HG03108 (cell line): ENCODE measurements around the gene STK11.

Source experiments
- ATAC-seq: cut with Tn5 transposase; IDR thresholded peaks from one replicate; pipeline ENCODE4 v1.9.1; 2021; ENCODE audit warnings: moderate library complexity; ENCODE audit not compliant: unreplicated experiment

The STK11 gene

DNA sequence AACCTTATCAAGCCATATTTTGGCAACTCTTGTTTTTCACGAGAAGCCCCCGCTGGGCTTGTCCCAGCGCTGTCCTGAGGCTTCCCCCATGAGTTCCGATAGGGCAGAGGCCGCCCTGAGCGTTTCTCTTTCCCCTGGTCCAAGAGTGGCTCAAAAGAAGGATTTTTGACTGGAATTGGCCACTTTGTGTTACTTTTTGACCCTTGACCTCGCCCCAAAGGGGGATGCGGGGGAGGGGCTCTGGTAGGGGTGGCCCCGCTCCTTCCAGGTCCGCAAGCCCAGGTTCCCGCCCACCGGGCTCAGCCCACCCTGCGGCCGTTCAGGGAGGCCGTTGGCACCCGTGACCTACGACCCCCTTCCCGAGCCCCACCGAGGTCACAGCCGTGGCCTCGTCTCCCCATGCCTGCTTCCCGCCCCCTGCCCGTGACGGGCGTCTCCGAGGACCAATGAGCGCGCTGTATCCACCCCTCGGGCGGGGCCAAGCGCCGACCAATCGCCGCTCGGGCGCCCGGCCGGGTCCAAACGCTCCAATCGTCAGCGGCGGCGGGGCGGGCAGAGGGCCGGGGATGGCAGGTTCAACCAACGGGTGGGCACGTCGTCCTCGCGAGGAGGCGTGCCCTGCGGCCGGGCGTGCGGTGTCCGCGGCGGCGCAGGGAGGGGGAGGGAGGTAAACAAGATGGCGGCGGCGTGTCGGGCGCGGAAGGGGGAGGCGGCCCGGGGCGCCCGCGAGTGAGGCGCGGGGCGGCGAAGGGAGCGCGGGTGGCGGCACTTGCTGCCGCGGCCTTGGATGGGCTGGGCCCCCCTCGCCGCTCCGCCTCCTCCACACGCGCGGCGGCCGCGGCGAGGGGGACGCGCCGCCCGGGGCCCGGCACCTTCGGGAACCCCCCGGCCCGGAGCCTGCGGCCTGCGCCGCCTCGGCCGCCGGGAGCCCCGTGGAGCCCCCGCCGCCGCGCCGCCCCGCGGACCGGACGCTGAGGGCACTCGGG lies at the start of gene STK11:
TSS of gene STK11 (plus strand) at position 665 of the 986 bp plus-strand sequence. CDS start 1,136 bp downstream, outside the sequence.
- ATAC-seq: peak; percentile 84

DNA sequence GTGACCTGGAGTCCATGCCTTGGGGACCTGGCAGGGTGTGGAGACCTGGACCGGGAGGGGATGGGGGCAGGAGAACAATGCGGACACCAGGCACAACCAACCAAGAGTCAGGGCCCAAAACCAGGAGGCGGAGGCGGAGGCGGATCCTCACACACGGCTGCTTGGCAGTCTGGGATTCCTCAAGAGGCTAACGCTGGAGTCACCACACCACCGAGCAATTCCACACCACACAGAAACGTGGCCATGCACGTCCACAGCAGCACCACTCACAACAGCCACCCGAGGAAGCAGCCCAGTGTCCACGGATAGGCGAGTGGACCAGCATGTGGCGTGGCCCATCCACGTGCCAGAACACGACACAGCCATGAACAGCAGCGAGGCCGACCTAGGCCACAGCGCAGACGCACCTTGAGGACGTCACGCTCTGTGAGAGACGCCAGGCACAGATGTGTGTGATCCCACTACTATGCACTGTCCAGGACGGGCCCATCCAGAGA lies 49.2 kb upstream of the STK11 start:
- no peak for ATAC-seq

DNA sequence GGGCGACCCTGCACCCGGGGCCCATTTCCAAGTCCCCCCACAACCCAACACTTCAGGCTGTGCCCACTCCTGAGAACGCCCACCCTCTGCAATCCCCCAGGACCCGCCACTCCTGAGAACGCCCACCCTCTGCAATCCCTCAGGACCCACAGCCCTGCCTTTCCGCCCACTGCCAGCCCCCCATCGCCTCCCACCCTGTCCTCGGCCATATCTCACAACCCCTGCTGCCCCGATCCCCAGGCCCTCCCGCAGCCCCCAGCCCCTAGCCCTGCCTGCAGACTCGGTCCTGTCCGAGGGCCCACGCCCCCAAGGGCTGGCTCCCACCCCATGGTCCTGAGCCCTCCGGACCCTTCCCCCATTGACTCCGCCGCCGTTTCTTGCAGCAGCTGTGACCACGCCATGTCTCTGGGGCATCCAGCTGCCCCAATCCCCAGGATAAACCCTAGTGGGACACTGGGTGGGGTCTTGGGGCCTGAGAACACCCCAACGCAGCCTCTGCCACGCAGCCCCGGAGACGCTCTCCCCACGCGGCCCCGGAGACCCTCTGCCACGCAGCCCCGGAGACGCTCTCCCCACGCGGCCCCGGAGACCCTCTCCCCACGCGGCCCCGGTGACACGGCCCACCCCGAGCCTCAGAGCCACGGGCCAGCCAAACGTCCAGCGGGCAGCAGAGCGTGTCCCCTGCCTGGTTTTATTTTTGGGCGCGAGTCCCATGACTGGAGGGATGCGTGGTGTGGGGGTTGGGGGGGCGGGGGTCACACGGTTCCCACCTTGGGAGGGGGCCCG lies 48.6 kb upstream of the STK11 start:
- ATAC-seq: no peak

GRCh38 chr19:1157931-1158884 lies 47.4 kb upstream of the STK11 start:
- ATAC-seq: no peak

- no peak for ATAC-seq
These were observed 46.6 kb upstream of the STK11 start for GRCh38 chr19:1158885-1159448.

- ATAC-seq: no peak
These were observed 45.5 kb upstream of the STK11 start for GRCh38 chr19:1159864-1160595.

- no peak for ATAC-seq
These were observed 43.9 kb upstream of the STK11 start for GRCh38 chr19:1161716-1162115.

GRCh38 chr19:1162404-1163282 lies 42.9 kb upstream of the STK11 start:
- ATAC-seq: no peak

DNA sequence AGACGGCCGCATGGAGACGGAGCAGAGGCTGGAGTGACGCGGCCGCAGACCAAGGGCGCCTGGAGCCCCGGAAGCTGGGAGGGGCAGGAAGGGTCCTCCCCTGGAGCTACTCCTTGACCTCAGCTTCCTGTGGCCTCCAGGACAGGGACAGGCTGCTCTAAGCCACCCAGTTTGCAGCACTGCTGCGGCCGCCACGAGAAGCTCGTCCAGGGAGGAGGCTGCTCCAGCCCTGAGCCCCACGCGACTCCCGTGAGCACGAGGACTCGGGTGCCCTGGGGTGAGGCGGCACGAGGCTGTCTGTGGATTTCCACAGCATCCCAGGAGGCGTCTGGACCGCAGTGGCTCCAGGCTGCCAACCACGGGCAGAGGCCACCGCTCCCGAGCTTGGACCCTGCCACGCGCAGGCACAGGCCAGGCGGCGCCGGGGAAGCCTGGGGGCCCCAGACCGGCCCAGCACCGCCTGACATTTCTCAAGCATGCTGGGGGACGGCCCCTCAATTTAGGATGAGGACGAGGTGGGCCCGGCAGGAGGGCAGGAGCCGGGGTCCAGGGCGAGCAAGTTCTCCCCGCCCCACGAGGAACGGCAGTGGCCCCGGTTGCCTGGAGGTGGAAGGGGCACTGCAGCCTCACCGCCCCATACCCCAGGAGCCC lies 42.2 kb upstream of the STK11 start:
- no peak for ATAC-seq

DNA sequence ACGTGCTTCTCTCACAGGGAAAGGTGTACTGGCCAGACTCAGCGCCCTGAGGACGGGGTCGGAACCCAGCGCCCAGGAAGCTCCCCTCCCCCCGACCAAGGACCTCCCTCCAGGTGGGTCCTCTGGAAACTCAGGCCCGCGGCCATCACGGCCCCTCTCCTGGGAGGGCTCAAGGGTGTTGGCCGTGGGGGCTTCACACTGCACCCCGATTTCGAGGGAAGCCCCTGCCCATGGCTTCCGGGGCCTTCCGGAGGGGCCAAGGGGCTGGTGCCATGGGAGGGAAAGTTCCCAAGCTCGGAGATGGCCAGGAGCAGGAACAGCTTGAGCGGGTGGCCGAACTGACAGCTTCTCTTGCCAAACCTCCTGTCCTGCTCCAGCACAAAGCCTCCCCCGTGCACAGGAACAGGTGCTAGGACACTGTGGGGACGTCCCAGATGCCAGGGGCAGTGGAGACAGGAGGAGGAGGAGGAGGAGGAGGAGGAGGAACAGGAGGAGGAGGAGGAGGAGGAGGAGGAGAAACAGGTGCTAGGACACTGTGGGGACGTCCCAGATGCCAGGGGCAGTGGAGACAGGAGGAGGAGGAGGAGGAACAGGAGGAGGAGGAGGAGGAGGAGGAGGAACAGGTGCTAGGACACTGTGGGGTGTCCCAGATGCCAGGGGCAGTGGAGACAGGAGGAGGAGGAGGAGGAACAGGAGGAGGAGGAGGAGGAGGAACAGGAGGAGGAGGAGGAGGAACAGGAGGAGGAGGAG lies 41.5 kb upstream of the STK11 start:
- no peak for ATAC-seq

DNA sequence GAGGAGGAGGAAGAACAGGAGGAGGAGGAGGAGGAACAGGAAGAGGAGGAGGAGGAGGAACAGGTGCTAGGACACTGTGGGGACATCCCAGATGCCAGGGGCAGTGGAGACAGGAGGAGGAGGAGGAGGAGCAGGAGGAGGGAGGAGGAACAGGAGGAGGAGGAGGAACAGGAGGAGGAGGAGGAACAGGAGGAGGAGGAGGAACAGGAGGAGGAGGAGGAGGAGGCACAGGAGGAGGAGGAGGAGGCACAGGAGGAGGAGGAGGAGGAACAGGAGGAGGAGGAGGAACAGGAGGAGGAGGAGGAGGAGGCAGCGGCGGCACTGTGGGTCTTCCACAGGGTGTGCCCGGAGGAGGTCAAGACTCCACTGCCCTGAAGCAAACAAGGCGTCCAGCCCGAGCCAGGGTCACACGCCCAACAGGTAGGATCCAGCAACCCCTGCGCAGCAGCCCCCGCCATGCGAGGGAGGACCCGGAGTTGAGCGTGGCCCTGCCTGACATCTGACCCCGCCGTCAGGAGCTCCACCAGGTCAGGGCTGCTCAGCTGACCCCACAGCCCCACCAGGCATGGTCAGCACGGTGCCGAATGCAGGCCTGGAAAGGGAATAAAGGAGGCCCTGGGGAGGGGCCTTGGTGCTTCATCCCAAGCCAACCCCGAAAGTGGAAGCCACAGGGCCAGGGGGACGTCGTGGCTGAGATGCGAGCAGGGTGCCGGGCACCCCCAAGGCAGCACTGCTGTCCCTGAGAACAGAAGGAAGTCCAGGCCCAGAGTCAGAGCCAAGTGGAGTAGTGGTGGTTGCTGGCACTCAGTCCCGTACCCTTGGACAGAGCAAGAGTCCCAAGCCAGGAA lies 40.7 kb upstream of the STK11 start:
- no peak for ATAC-seq

GRCh38 chr19:1166872-1167573 lies 38.6 kb upstream of the STK11 start:
- ATAC-seq: no peak

DNA sequence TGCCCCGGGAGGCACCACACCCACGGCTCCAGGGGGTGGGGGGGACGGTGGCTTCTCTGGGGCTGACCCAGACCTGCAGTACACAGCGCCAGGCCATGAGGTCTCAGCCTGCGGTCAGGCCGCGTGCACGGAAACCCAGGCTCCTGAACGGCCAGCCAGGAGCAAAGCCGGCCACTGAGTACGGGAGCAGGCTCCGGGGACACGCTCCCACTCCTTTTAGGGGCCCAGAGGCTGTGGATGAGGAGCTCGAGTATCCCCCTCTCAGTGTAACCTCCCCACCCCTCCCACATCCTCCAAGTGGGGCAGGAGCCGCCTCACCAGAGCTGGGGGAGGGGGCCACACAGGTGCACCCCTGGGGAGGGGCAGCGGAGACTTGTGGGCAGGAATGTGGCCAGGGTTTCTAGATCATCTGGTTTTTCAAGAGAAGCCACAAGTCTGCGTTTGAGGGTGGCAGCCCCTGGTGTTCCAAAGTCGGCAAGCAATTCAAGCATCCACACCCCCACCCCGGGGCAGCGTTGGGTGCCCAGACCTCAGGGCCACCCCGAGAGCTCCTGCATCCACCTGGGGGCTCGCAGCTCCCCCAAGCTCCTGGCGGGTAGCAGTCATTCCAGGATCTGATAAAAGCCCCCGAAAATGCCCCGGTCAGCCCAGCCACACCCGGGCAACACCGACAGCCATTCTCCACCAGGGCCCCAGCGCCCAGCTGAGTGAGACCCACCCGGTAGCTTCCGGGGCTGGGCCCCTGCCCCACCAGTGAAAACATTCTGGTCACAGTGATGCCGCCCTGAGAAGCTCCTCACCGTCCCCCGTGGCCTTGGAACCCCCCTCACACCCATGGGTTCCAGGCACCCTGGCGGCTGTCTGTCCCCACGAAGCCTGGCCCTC lies 37.6 kb upstream of the STK11 start:
- ATAC-seq: no peak

DNA sequence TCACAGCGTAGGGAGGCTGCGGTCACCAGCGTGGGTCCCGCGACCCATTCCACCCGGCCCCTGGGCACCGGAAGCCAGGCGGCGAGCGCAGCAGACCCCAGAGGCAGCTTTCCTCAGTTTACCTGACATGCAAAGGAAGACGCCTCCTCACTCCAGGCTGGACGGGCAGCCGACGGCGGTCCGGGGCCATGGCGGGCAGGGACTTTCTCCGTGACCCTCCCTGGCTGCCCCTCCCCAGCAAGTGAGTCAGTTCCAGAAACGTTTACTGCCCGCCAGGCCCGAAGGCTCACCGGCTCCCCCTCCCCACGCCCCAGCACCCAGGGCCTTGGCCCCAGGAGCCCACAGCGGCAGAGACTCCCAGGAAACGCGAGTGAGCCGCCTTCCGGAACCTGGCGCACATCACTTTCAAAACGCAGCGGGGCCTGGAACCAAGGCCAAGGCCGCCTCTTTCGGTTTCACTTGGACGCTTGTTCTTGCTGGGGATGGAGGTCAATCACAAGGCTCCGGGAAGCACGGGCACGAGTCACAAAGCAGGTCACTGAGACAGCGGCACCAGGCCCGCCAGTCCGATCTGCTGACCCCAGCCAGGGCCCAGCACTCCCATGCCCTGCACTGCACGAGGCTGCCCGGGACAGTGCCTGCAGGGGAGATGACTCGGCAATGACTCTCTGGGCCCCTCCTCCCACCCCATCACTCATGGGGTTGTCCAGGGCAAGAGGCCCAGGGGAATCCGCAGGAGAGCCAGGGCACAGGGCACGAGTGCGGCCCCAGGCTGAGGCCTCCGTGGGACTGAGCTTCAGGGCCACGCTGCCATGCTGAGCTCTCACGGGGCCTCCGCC lies 36.8 kb upstream of the STK11 start:
- ATAC-seq: no peak
